Psoas muscle (tissue), 8 donors: ENCODE results near the gene HEPH. TPM values are rescaled to one million over a fixed set of nuclear protein-coding genes. Genes with fewer than 3 reads are reported as not detected.

Source experiments
- ATAC-seq, 4 donors: fragments of 200-7000 bp; cut with Tn5 transposase; one replicate each; pipeline ENCODE4 v1.9.1; 2020; ENCODE audit warnings: moderate library complexity in 3 of 4, mild to moderate bottlenecking in 2 of 4
- DNase-seq, 2 donors: peaks; one replicate each; pipeline ENCODE4 v3.0.0-alpha.2; 2020
- H3K27ac ChIP-seq: fragments of 200-600 bp; one replicate; pipeline ENCODE4 v1.8.0; 2022
- H3K27me3 ChIP-seq, 3 donors: fragments of 200-600 bp in 1 of 3; one replicate each; pipeline versions ENCODE4 v1.6.1 to v1.8.0; 2013 to 2022; ENCODE audit warnings: low read length in 2 of 3, mild to moderate bottlenecking in 2 of 3, moderate library complexity in 1 of 3; ENCODE audit not compliant: insufficient read depth in 3 of 3
- H3K36me3 ChIP-seq, 2 donors: fragments of 200-600 bp in 1 of 2; one replicate each; pipeline versions ENCODE4 v1.6.1 to v1.8.0; 2013 to 2022; ENCODE audit warnings: low read depth in 1 of 2, mild to moderate bottlenecking in 1 of 2, moderate library complexity in 1 of 2; ENCODE audit not compliant: insufficient read depth in 1 of 2
- H3K4me1 ChIP-seq: fragments of 200-600 bp; one replicate; pipeline ENCODE4 v1.8.0; 2022
- H3K4me3 ChIP-seq: fragments of 200-600 bp; one replicate; pipeline ENCODE4 v1.8.0; 2022; ENCODE audit warnings: mild to moderate bottlenecking
- H3K9me3 ChIP-seq: fragments of 200-600 bp; one replicate; pipeline ENCODE4 v1.8.0; 2022
- CTCF ChIP-seq: fragments of 200-600 bp; IDR thresholded peaks from one replicate; pipeline ENCODE4 v1.8.0; 2022; ENCODE audit warnings: antibody characterized with exemption
- WGBS, 3 donors: extraction: QIAGEN DNeasy Blood & Tissue Kit; methylation state at CpG; one replicate each; pipeline versions ENCODE4 v1.1.6 to v1.1.7; 2013; 5-methylcytosine and 5-hydroxymethylcytosine counted together
- intact Hi-C, 2 donors: fragments of 100-400 bp; cut with DNase I; formaldehyde crosslinking; loops; one replicate each; pipeline versions ENCODE4 v1.11.0 to v1.14.2; 2022
- polyA plus RNA-seq, 3 donors: library from polyadenylated mRNA; stranded (reverse); fragments of 200-250 nt; gene quantifications; one replicate each; pipeline ENCODE4 v1.2.3, GENCODE V29; 2013
- total RNA-seq, 4 donors: library from RNA; stranded (reverse); fragmentation: NEBNext Ultra II Directional in 2 of 4; extraction: Animal tissue kit (Norgen Biotek cat#: 25700) in 2 of 4; gene quantifications; one replicate each; pipeline versions ENCODE4 v1.2.1 to v1.2.4, GENCODE V29; 2021 to 2023
- donor health status: healthy with polysubstance abuse.
- donor health status: DM: no; HTN: no; CAD: no; lungs with moderate emphysema.
- donor health status: Bipolar disorder and iron deficiency.
- donor health status: healthy.
- donor health status: DM: yes; HTN: yes; CAD: no.
- donor health status: DM: no; HTN: no; CAD: no.
- donor health status: DM: no; HTN: no; CAD: no.
- donor health status: DM: yes; HTN: yes; CAD: no.

The HEPH gene
- total and polyA plus RNA-seq, 7 donors, result 0.19 to 1.6 (median 0.34) TPM

- ATAC-seq (no peak), DNase-seq (no peak)
- no peak for TF ChIP-seq CTCF
- H3K36me3 ChIP-seq, result no peaks in the 10 kb centered on the region
- peaks cover 0 to 14% (median 0%) of the 10 kb centered on the region in 3 donors for H3K27me3 ChIP-seq
- H3K9me3 ChIP-seq, result no peaks in the 10 kb centered on the region
- no peak overlapping the region for H3K4me3 ChIP-seq
- no peak overlapping the region for H3K27ac ChIP-seq
- 55 to 90% (median 82%) methylated on average over 1 of the region's 1 CpG for WGBS, 3 donors
- H3K4me1 ChIP-seq, result no peaks in the 10 kb centered on the region
- intact Hi-C loops, result no loop called here
These were observed 21.7 kb upstream of the HEPH start for GRCh38 chrX:66142351-66142750.

- WGBS, 3 donors, result 60 to 81% (median 78%) methylated on average over 2 of the region's 2 CpGs
- TF ChIP-seq CTCF, result no peak
- H3K4me1 ChIP-seq, result no peaks in the 10 kb centered on the region
- H3K27me3 ChIP-seq, result peaks cover 0 to 18% (median 0%) of the 10 kb centered on the region in 3 donors
- no peak overlapping the region for H3K27ac ChIP-seq
- no peak overlapping the region for H3K4me3 ChIP-seq
- H3K36me3 ChIP-seq, result no peaks in the 10 kb centered on the region
- no peaks in the 10 kb centered on the region for H3K9me3 ChIP-seq
- DNase-seq (no peak), ATAC-seq (no peak)
- intact Hi-C loops, result no loop called here
These were observed 19.8 kb upstream of the HEPH start for GRCh38 chrX:66144258-66144657.

GRCh38 chrX:66149519-66149918, 14.5 kb upstream of the HEPH start:
- no peak overlapping the region for H3K27ac ChIP-seq
- intact Hi-C loops, result no loop called here
- no peak for TF ChIP-seq CTCF
- no peaks in the 10 kb centered on the region for H3K4me1 ChIP-seq
- no peak overlapping the region for H3K4me3 ChIP-seq
- no peaks in the 10 kb centered on the region for H3K36me3 ChIP-seq
- no peak for ATAC-seq
- DNase-seq, result no peak
- H3K9me3 ChIP-seq, result no peaks in the 10 kb centered on the region
- WGBS, 3 donors, result 65 to 94% (median 93%) methylated on average over 1 of the region's 1 CpG
- H3K27me3 ChIP-seq, result peaks cover 0 to 8% (median 0%) of the 10 kb centered on the region in 3 donors

GRCh38 chrX:66150163-66150562, 13.9 kb upstream of the HEPH start:
- H3K4me3 ChIP-seq, result no peak overlapping the region
- H3K4me1 ChIP-seq, result no peaks in the 10 kb centered on the region
- H3K9me3 ChIP-seq, result no peaks in the 10 kb centered on the region
- H3K27ac ChIP-seq, result no peak overlapping the region
- DNase-seq (no peak), ATAC-seq (no peak)
- no peaks in the 10 kb centered on the region for H3K36me3 ChIP-seq
- TF ChIP-seq CTCF, result no peak
- intact Hi-C loops, result no loop called here
- peaks cover 0 to 8% (median 0%) of the 10 kb centered on the region in 3 donors for H3K27me3 ChIP-seq

GRCh38 chrX:66162331-66162822, 1.7 kb upstream of the HEPH start:
- H3K9me3 ChIP-seq, result no peaks in the 10 kb centered on the region

More at GRCh38 chrX:66162331-66162822, 1.7 kb upstream of the HEPH start:
- ATAC-seq, result no peak
- TF ChIP-seq CTCF, result no peak
- Histone ChIP-seq H3K4me3 (no peak overlapping the region), H3K36me3 (no peaks in the 10 kb centered on the region), H3K27ac (no peak overlapping the region), H3K27me3 (peaks cover 0 to 13% (median 0%) of the 10 kb centered on the region in 3 donors), H3K4me1 (no peaks in the 10 kb centered on the region)
- intact Hi-C loops, result no loop called here
- no peak for DNase-seq
- 49 to 86% (median 79%) methylated on average over 2 of the region's 2 CpGs for WGBS, 3 donors
